Measurements from ENCODE around the gene IQCE. TPM values are rescaled to one million over a fixed set of nuclear protein-coding genes. Genes with fewer than 3 reads are reported as not detected.
"Not testable (repeated sequence)": the region's sequence is repeated elsewhere in the genome, so short reads cannot be mapped to it uniquely, and the experiment has no call there.

The IQCE gene
- total RNA-seq, 2 donors from 2014 or later = 6.7 to 9.0 TPM

GRCh38 chr7:2532199-2532772 lies 26.5 kb upstream of the IQCE start:
- H3K4me3 Mint-ChIP-seq; H3K36me3 Mint-ChIP-seq (ENCODE audit: low read depth); H3K9me3 ChIP-seq (ENCODE audit: control insufficient read depth, low read length, poor library complexity, severe bottlenecking); DNase-seq; H3K27me3 Mint-ChIP-seq; ATAC-seq: not testable (repeated sequence)
- peaks cover 24% of the 10 kb centered on the region for H3K4me1 Mint-ChIP-seq
- peak overlapping the region; percentile 16 for H3K27ac Mint-ChIP-seq

GRCh38 chr7:2532816-2533215 lies 26.0 kb upstream of the IQCE start:
- ATAC-seq = not testable (repeated sequence)

DNA sequence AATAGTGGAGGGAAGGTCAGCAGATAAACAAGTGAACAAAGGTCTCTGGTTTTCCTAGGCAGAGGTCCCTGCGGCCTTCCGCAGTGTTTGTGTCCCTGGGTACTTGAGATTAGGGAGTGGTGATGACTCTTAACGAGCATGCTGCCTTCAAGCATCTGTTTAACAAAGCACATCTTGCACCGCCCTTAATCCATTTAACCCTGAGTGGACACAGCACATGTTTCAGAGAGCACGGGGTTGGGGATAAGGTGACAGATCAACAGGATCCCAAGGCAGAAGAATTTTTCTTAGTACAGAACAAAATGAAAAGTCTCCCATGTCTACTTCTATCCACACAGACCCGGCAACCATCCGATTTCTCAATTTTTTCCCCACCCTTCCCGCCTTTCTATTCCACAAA lies 25.2 kb upstream of the IQCE start:
- not testable (repeated sequence) for ATAC-seq

More at GRCh38 chr7:2532816-2533215, 26.0 kb upstream of the IQCE start:
- not testable (repeated sequence) for H3K27ac Mint-ChIP-seq; H3K4me3 Mint-ChIP-seq; H3K36me3 Mint-ChIP-seq (ENCODE audit: low read depth); H3K27me3 Mint-ChIP-seq; DNase-seq; H3K9me3 ChIP-seq (ENCODE audit: control insufficient read depth, low read length, poor library complexity, severe bottlenecking)
- H3K4me1 Mint-ChIP-seq = peaks cover 19% of the 10 kb centered on the region

GRCh38 chr7:2534214-2534613 lies 24.6 kb upstream of the IQCE start:
- not testable (repeated sequence) for H3K36me3 Mint-ChIP-seq (ENCODE audit: low read depth); ATAC-seq; H3K27ac Mint-ChIP-seq; H3K4me3 Mint-ChIP-seq; DNase-seq; H3K27me3 Mint-ChIP-seq; H3K9me3 ChIP-seq (ENCODE audit: control insufficient read depth, low read length, poor library complexity, severe bottlenecking)
- peaks cover 13% of the 10 kb centered on the region for H3K4me1 Mint-ChIP-seq

More for the DNA sequence above, 25.2 kb upstream of the IQCE start:
- not testable (repeated sequence) for H3K36me3 Mint-ChIP-seq (ENCODE audit: low read depth); DNase-seq; H3K27me3 Mint-ChIP-seq; H3K4me3 Mint-ChIP-seq; H3K9me3 ChIP-seq (ENCODE audit: control insufficient read depth, low read length, poor library complexity, severe bottlenecking); H3K27ac Mint-ChIP-seq
- peaks cover 13% of the 10 kb centered on the region for H3K4me1 Mint-ChIP-seq

DNA sequence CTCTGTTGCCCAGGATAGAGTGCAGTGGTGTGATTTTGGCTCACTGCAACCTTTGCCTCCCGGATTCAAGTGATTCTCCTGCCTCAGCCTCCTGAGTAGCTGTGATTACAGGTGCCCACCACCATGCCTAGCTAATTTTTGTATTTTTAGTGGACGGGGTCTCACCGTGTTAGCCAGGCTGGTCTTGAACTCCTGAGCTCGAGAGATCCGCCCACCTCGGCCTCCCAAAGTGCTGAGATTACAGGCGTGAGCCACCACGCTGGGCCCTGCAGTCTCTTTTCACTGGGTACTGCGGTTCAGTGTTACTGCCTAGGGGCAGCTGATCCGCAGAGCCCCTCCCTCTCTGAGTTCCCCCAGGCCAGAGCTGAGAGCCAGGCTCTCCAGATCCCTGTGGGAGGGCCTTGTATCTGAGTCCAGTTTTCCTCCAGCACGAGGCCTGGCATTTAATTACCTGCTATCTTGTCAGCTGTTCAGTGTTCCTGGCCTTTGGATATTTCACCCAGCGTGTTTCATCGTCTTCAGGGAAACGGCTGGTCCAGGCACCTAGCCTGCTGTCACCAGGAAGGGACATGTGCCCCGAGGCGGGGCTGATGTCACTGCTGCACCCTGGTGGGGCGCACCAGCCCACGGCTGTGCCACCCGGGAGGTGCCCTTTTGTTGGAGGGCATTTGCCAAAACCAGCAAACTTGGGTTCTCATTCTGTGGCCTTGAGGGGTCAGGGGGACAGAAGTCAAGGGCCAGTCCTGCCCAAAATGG lies 22.7 kb upstream of the IQCE start:
- not testable (repeated sequence) for H3K36me3 Mint-ChIP-seq (ENCODE audit: low read depth); H3K27me3 Mint-ChIP-seq; H3K4me3 Mint-ChIP-seq; H3K27ac Mint-ChIP-seq; DNase-seq; ATAC-seq; H3K4me1 Mint-ChIP-seq; H3K9me3 ChIP-seq (ENCODE audit: control insufficient read depth, low read length, poor library complexity, severe bottlenecking)

DNA sequence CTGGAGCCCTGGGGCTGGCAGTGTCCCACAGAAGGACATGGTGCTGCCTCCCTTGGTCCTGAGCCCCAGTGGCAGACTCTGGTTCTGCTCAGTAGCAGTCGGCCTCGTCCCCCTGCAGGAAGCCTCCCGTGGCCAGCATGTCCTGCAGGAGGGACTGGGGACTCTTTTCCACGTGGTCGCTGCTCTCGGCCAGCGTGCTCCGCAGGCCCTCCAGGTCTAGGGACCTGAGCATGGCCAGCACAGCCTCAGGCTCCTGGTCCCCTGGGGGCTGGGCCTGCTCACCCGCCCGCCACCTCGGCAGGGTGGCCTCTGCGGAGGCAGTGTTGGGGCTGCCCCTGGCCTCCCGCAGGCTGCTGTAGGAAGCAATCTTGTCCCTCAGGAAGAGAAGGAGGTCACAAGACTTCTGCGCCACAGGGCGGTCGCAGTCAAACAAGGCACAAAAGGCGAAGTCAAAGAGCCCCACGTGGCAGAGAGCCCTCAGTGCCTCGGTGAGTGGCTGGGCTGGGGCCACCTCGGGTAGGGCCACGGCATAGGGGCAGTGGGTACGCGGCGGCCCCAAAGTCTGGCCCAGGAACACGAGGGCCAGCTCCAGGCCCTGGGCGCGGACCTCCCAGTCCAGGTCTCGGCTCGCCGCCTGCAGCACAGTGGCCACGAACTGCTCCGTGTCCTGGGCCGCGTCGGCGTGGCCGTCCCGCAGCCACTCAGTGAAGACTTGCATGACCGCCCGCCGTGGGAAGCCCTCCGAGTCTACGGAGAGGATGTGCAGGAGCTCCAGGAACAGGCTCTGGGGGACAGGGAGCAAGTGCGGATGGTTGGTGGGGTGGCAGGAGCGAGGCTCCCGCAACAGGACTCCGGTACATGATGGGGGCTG lies 20.6 kb upstream of the IQCE start:
- peak in 1 of 3 donors; percentile 10 for DNase-seq
- no peak for ATAC-seq
- Mint-ChIP-seq H3K27me3 (no peaks in the 10 kb centered on the region), H3K36me3 (ENCODE audit: low read depth) (no peaks in the 10 kb centered on the region), H3K4me3 (no peak overlapping the region), H3K27ac (no peak overlapping the region), H3K4me1 (no peaks in the 10 kb centered on the region)
- H3K9me3 ChIP-seq (ENCODE audit: control insufficient read depth, low read length, poor library complexity, severe bottlenecking) = no peaks in the 10 kb centered on the region

- no peak for ATAC-seq
- no peaks in the 10 kb centered on the region for H3K9me3 ChIP-seq (ENCODE audit: control insufficient read depth, low read length, poor library complexity, severe bottlenecking)
- H3K4me3 Mint-ChIP-seq = no peak overlapping the region
- DNase-seq = no peak
- no peaks in the 10 kb centered on the region for H3K4me1 Mint-ChIP-seq
- no peak overlapping the region for H3K27ac Mint-ChIP-seq
- no peaks in the 10 kb centered on the region for H3K27me3 Mint-ChIP-seq
- H3K36me3 Mint-ChIP-seq (ENCODE audit: low read depth) = no peaks in the 10 kb centered on the region
These were observed 19.5 kb upstream of the IQCE start for GRCh38 chr7:2539031-2539911.

DNA sequence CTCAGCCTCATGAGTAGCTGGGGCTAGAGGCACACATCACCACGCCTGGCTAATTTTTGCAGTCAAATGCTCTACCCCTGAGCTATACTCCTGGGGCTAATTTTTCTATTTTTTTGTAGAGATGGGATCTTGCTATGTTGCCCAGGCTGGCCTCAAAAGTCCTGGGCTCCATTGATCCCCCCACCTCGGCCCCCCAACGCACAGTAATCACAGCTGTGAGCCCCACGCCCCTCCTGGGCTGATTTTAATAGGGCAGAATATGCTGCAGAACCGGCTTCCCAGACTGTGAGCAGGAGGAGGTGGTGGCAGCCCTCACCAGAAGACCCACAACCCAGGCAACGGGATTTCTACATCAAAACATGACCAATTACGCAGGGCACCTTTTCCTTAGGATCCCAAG lies 18.6 kb upstream of the IQCE start:
- DNase-seq (no peak), ATAC-seq (no peak)
- peak overlapping the region; percentile 47 for H3K27ac Mint-ChIP-seq
- no peak overlapping the region for H3K4me3 Mint-ChIP-seq
- no peaks in the 10 kb centered on the region for H3K27me3 Mint-ChIP-seq
- no peaks in the 10 kb centered on the region for H3K9me3 ChIP-seq (ENCODE audit: control insufficient read depth, low read length, poor library complexity, severe bottlenecking)
- H3K4me1 Mint-ChIP-seq = no peaks in the 10 kb centered on the region
- no peaks in the 10 kb centered on the region for H3K36me3 Mint-ChIP-seq (ENCODE audit: low read depth)

DNA sequence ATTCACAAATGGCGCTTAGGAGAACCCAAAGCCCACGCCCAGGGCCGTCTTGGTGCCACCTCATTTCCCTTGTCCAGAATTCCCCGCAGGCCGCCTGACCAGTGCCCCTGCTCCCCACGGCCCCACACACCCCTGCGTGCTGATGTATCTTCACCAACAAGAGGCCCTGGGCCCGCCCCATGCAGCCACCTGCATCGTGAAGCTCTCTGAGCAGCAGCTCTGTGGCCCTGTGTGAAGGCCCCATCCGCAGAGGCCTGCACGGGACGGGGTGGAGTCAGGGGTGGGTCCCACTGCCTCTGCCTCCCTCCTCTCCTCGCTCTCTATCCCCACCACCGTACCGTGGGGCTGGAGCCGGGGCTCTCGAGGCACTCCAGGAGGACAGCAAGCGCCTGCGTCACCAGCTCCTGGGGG lies 18.1 kb upstream of the IQCE start:
- no peaks in the 10 kb centered on the region for H3K9me3 ChIP-seq (ENCODE audit: control insufficient read depth, low read length, poor library complexity, severe bottlenecking)
- H3K4me1 Mint-ChIP-seq = no peaks in the 10 kb centered on the region
- no peaks in the 10 kb centered on the region for H3K27me3 Mint-ChIP-seq
- no peaks in the 10 kb centered on the region for H3K36me3 Mint-ChIP-seq (ENCODE audit: low read depth)
- DNase-seq (no peak), ATAC-seq (no peak)
- no peak overlapping the region for H3K4me3 Mint-ChIP-seq
- H3K27ac Mint-ChIP-seq = peak overlapping the region; percentile 47

GRCh38 chr7:2541291-2542010 lies 17.3 kb upstream of the IQCE start:
- no peaks in the 10 kb centered on the region for H3K36me3 Mint-ChIP-seq (ENCODE audit: low read depth)
- H3K27ac Mint-ChIP-seq = no peak overlapping the region
- no peak overlapping the region for H3K4me3 Mint-ChIP-seq
- H3K9me3 ChIP-seq (ENCODE audit: control insufficient read depth, low read length, poor library complexity, severe bottlenecking) = no peaks in the 10 kb centered on the region
- H3K27me3 Mint-ChIP-seq = no peaks in the 10 kb centered on the region
- H3K4me1 Mint-ChIP-seq = no peaks in the 10 kb centered on the region
- no peak for ATAC-seq
- DNase-seq = no peak

- Mint-ChIP-seq H3K27ac (peak overlapping the region; percentile 34), H3K27me3 (no peaks in the 10 kb centered on the region), H3K4me1 (peaks cover 2% of the 10 kb centered on the region), H3K36me3 (ENCODE audit: low read depth) (no peaks in the 10 kb centered on the region), H3K4me3 (no peak overlapping the region)
- DNase-seq (no peak), ATAC-seq (peak; percentile 8)
- no peaks in the 10 kb centered on the region for H3K9me3 ChIP-seq (ENCODE audit: control insufficient read depth, low read length, poor library complexity, severe bottlenecking)
These were observed 16.5 kb upstream of the IQCE start for GRCh38 chr7:2542011-2542915.
